SK-N-SH treated with all-trans-retinoic acid at 6 μM for 48 hours (cell line): ENCODE measurements around the gene TMCO2.

Experiments
- ATAC-seq: fragments of 200-7000 bp; cut with Tn5 transposase; 3 replicates; pipeline ENCODE4 v1.9.1; 2020; ENCODE audit warnings: mild to moderate bottlenecking, moderate library complexity
- ARNTL ChIP-seq: fragments of 450-650 bp; formaldehyde crosslinking; IDR thresholded peaks from 2 replicates; pipeline ENCODE4 v1.5.0; 2020; ENCODE audit warnings: low read depth, mild to moderate bottlenecking, moderate library complexity, borderline replicate concordance
- ESRRG ChIP-seq: fragments of 250-450 bp; sonication (Bioruptor Pico); IDR thresholded peaks from 2 replicates; pipeline ENCODE4 v1.6.1; 2021; ENCODE audit warnings: mild to moderate bottlenecking
- GLIS3 ChIP-seq: fragments of 250-450 bp; sonication (Bioruptor Pico); IDR thresholded peaks from 2 replicates; pipeline ENCODE4 v1.5.0; 2020; ENCODE audit warnings: mild to moderate bottlenecking, moderate library complexity
- ISL1 ChIP-seq: fragments of 250-450 bp; sonication (Bioruptor Pico); IDR thresholded peaks from 2 replicates; pipeline ENCODE4 v2.1.2; 2022; ENCODE audit warnings: mild to moderate bottlenecking, moderate library complexity
- OSR1 ChIP-seq: fragments of 250-450 bp; sonication (Bioruptor Pico); IDR thresholded peaks from 2 replicates; pipeline ENCODE4 v1.8.0; 2022; ENCODE audit warnings: moderate library complexity, mild to moderate bottlenecking, inconsistent platforms
- PPARA ChIP-seq: fragments of 250-450 bp; sonication (Bioruptor Pico); IDR thresholded peaks from 2 replicates; pipeline ENCODE4 v1.5.0; 2020; ENCODE audit warnings: mild to moderate bottlenecking, borderline replicate concordance
- RARB ChIP-seq: fragments of 250-450 bp; sonication (Bioruptor Pico); IDR thresholded peaks from 2 replicates; pipeline ENCODE4 v1.8.0; 2021; ENCODE audit warnings: mild to moderate bottlenecking, moderate library complexity
- SNAI2 ChIP-seq: fragments of 250-450 bp; sonication (Bioruptor Pico); IDR thresholded peaks from 2 replicates; pipeline ENCODE4 v1.5.0; 2020; ENCODE audit warnings: mild to moderate bottlenecking, moderate library complexity
- TCF4 ChIP-seq: fragments of 250-450 bp; sonication (Bioruptor Pico); IDR thresholded peaks from 2 replicates; pipeline ENCODE4 v1.8.0; 2021; ENCODE audit warnings: mild to moderate bottlenecking, moderate library complexity, borderline replicate concordance
- TSHZ2 ChIP-seq: fragments of 250-450 bp; sonication (Bioruptor Pico); IDR thresholded peaks from 2 replicates; pipeline ENCODE4 v1.5.0; 2020; ENCODE audit warnings: mild to moderate bottlenecking, moderate library complexity
- ZFP3 ChIP-seq: fragments of 250-450 bp; sonication (Bioruptor Pico); IDR thresholded peaks from 2 replicates; pipeline ENCODE4 v1.5.0; 2020; ENCODE audit warnings: mild to moderate bottlenecking, moderate library complexity
- ZFP30 ChIP-seq: fragments of 450-650 bp; formaldehyde crosslinking; IDR thresholded peaks from 2 replicates; pipeline ENCODE4 v1.5.0; 2022; ENCODE audit warnings: mild to moderate bottlenecking, moderate library complexity
- ZNF565 ChIP-seq: fragments of 450-650 bp; formaldehyde crosslinking; conservative IDR thresholded peaks from 2 replicates; pipeline ENCODE4 v1.5.0; 2020; ENCODE audit warnings: low read depth, mild to moderate bottlenecking, moderate library complexity
- ZNF8 ChIP-seq: fragments of 450-650 bp; formaldehyde crosslinking; IDR thresholded peaks from 2 replicates; pipeline ENCODE4 v1.5.0; 2020; ENCODE audit warnings: mild to moderate bottlenecking, moderate library complexity
- TF ChIP-seq, protein P1 (sequence below): fragments of 250-450 bp; sonication (Bioruptor Pico); IDR thresholded peaks from 2 replicates; pipeline ENCODE4 v1.5.1; 2020; ENCODE audit warnings: low read depth, mild to moderate bottlenecking, moderate library complexity
- TF ChIP-seq, protein P2 (sequence below): fragments of 250-450 bp; sonication (Bioruptor Pico); IDR thresholded peaks from 2 replicates; pipeline ENCODE4 v1.5.1; 2021; ENCODE audit warnings: mild to moderate bottlenecking, moderate library complexity
- TF ChIP-seq, protein P3 (sequence below): fragments of 250-450 bp; sonication (Bioruptor Pico); IDR thresholded peaks from 2 replicates; pipeline ENCODE4 v1.8.0; 2021; ENCODE audit warnings: low read depth, mild to moderate bottlenecking, moderate library complexity, borderline replicate concordance

Gene TMCO2

GRCh38 chr1:40266786-40267535, 19.2 kb downstream of the TMCO2 start:
- no peak for ATAC-seq

DNA sequence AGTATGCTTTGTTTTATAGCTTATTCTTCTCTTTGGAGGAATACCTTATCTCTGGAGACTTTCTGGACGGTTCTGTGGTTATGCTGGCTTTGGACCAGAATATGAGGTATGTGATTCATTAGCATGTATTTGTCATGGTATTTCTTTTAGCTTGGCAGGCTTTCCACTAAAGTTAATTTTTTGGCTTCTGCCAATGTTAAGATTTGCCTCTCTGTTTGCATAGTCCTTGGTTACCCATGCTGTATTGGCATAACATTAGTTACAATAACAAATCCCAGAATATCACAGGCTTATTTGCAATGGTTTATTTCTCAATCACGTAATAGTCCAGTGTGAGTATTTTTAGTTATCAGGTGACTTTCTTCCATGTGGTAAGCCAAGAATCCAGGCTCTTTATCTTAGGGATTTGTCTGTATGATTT, 20.0 kb downstream of the TMCO2 start:
- TF ChIP-seq ZNF8 (CRISPR knock-in tag) = no peak
- 0 out of 2 replicates have a peak, but pooled peaks have one; percentile 36 for TF ChIP-seq ZFP3 (CRISPR knock-in tag)
- peak; percentile 76 for TF ChIP-seq ISL1
- TF ChIP-seq, protein P1, sequence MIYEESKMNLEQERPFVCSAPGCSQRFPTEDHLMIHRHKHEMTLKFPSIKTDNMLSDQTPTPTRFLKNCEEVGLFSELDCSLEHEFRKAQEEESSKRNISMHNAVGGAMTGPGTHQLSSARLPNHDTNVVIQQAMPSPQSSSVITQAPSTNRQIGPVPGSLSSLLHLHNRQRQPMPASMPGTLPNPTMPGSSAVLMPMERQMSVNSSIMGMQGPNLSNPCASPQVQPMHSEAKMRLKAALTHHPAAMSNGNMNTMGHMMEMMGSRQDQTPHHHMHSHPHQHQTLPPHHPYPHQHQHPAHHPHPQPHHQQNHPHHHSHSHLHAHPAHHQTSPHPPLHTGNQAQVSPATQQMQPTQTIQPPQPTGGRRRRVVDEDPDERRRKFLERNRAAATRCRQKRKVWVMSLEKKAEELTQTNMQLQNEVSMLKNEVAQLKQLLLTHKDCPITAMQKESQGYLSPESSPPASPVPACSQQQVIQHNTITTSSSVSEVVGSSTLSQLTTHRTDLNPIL (CRISPR knock-in tag) = no peak

More at GRCh38 chr1:40266786-40267535, 19.2 kb downstream of the TMCO2 start:
- TF ChIP-seq, protein P2, sequence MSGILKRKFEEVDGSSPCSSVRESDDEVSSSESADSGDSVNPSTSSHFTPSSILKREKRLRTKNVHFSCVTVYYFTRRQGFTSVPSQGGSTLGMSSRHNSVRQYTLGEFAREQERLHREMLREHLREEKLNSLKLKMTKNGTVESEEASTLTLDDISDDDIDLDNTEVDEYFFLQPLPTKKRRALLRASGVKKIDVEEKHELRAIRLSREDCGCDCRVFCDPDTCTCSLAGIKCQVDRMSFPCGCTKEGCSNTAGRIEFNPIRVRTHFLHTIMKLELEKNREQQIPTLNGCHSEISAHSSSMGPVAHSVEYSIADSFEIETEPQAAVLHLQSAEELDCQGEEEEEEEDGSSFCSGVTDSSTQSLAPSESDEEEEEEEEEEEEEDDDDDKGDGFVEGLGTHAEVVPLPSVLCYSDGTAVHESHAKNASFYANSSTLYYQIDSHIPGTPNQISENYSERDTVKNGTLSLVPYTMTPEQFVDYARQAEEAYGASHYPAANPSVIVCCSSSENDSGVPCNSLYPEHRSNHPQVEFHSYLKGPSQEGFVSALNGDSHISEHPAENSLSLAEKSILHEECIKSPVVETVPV (CRISPR knock-in tag) = no peak
- TF ChIP-seq TSHZ2 (CRISPR knock-in tag) (no peak), ESRRG (CRISPR knock-in tag) (no peak), ARNTL (CRISPR knock-in tag) (no peak), RARB (CRISPR knock-in tag) (no peak), ZFP30 (CRISPR knock-in tag) (no peak)
- TF ChIP-seq, protein P1 (CRISPR knock-in tag) = no peak

DNA sequence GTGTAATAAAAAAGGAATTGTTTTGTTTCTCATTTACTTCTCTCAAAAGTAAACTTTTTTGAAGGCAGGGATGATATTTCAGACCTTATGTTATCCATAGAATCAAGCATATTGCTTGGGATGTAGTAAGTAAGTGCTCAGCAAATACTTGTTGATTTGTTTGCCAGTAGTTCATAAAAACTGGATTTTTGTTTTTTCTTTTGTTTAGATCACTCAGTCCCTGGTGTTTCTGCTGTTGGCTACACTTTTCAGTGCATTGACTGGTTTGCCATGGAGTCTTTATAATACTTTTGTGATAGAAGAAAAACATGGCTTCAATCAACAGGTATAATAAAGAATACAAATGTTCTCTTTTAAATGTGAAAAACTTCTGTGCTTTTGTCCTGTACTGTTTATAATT, 20.5 kb downstream of the TMCO2 start:
- TF ChIP-seq TCF4 (CRISPR knock-in tag) (no peak), SNAI2 (CRISPR knock-in tag) (no peak), RARB (CRISPR knock-in tag) (no peak), GLIS3 (no peak)
- TF ChIP-seq, protein P3, sequence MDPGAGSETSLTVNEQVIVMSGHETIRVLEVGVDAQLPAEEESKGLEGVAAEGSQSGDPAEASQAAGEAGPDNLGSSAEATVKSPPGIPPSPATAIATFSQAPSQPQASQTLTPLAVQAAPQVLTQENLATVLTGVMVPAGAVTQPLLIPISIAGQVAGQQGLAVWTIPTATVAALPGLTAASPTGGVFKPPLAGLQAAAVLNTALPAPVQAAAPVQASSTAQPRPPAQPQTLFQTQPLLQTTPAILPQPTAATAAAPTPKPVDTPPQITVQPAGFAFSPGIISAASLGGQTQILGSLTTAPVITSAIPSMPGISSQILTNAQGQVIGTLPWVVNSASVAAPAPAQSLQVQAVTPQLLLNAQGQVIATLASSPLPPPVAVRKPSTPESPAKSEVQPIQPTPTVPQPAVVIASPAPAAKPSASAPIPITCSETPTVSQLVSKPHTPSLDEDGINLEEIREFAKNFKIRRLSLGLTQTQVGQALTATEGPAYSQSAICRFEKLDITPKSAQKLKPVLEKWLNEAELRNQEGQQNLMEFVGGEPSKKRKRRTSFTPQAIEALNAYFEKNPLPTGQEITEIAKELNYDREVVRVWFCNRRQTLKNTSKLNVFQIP (CRISPR knock-in tag) = no peak
- ATAC-seq = no peak

More for the DNA sequence above, 20.0 kb downstream of the TMCO2 start:
- peak; percentile 93 for ATAC-seq

DNA sequence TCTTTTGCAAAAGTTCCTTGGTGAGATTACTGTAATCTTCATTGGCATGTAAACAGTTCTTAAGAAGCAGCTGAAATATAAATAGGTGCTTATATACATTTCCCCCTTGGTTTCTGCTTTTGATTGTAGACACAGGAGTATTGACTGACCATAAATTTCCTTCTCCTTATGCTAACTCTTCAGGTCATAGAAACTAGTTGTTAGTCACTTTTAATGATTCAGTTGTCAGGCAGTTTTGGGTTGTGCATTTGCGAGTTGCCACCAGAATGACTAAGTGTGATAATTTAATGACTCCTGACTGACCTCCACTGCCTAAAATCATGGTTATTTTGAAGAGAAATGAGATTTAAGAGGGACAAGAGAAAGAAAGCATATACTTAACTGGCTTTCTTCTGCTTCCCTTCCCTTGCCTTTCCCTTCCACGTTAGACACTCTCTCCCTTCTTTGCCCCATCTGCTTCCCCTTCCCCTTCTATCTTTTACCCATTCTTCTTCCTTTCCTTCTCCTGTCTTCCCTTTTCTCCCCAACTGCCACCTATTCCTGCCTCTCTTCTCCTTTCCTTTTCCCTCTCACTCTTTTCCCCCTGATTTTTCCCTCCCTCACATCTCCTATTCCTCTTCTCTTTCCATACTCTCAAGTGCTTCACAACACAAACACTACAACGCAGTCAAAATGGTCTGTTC, 22.6 kb downstream of the TMCO2 start:
- TF ChIP-seq, protein P3 (CRISPR knock-in tag) = no peak
- TF ChIP-seq ZNF565 (CRISPR knock-in tag) (no peak), ARNTL (CRISPR knock-in tag) (no peak), ZNF8 (CRISPR knock-in tag) (no peak), PPARA (CRISPR knock-in tag) (no peak), SNAI2 (CRISPR knock-in tag) (no peak), TCF4 (CRISPR knock-in tag) (no peak), OSR1 (CRISPR knock-in tag) (no peak)
- TF ChIP-seq, protein P2 (CRISPR knock-in tag) = no peak
- ATAC-seq = no peak
